Neural progenitor cell (in vitro differentiated cells): ENCODE measurements around the gene PPFIA1. TPM values are rescaled to one million over a fixed set of nuclear protein-coding genes. Genes with fewer than 3 reads are reported as not detected.

Experiments used
- DNase-seq: peaks from one replicate; pipeline ENCODE4 v3.0.0-alpha.2; 2016; ENCODE audit warnings: low spot score
- H2AFZ ChIP-seq: fragments of 200-600 bp; sonication (generic); replicated peaks from 2 replicates; pipeline ENCODE4 v1.6.1; 2016; ENCODE audit warnings: antibody characterized with exemption
- H3F3A ChIP-seq: fragments of 200-600 bp; sonication (generic); 2 replicates; pipeline ENCODE4 v1.6.1; 2016; ENCODE audit warnings: antibody characterized with exemption, low read depth
- H3K27ac ChIP-seq: fragments of 200-600 bp; sonication (generic); 2 replicates; pipeline ENCODE4 v1.5.1; 2016; ENCODE audit warnings: mild to moderate bottlenecking
- H3K27me3 ChIP-seq: fragments of 200-600 bp; sonication (generic); 2 replicates; pipeline ENCODE4 v1.6.1; 2016; ENCODE audit warnings: mild to moderate bottlenecking, moderate library complexity
- H3K36me3 ChIP-seq: fragments of 200-600 bp; sonication (generic); 2 replicates; pipeline ENCODE4 v1.5.1; 2016
- H3K4me1 ChIP-seq: fragments of 200-600 bp; sonication (generic); 2 replicates; pipeline ENCODE4 v1.6.1; 2016; ENCODE audit warnings: mixed run types
- H3K4me2 ChIP-seq: fragments of 200-600 bp; sonication (generic); 2 replicates; pipeline ENCODE4 v1.6.1; 2016
- H3K4me3 ChIP-seq: fragments of 200-600 bp; sonication (generic); 2 replicates; pipeline ENCODE4 v1.5.1; 2016
- H3K79me2 ChIP-seq: fragments of 200-600 bp; sonication (generic); 2 replicates; pipeline ENCODE4 v1.6.1; 2016; ENCODE audit warnings: low read depth
- H3K9ac ChIP-seq: fragments of 200-600 bp; sonication (generic); 2 replicates; pipeline ENCODE4 v1.6.1; 2016
- H3K9me3 ChIP-seq: fragments of 200-600 bp; sonication (generic); 2 replicates; pipeline ENCODE4 v1.5.1; 2016; ENCODE audit warnings: low read depth
- H4K20me1 ChIP-seq: fragments of 200-600 bp; sonication (generic); 2 replicates; pipeline ENCODE4 v1.6.1; 2016; ENCODE audit warnings: low read depth
- H3K27ac Mint-ChIP-seq: 3 replicates; pipeline ENCODE4 v1.8.0; 2021; ENCODE audit warnings: mixed read lengths
- H3K27me3 Mint-ChIP-seq: 2 replicates; pipeline ENCODE4 v1.8.0; 2022; ENCODE audit warnings: low read depth, mild to moderate bottlenecking, inconsistent platforms, moderate library complexity, mixed read lengths; ENCODE audit not compliant: insufficient read depth
- H3K36me3 Mint-ChIP-seq: 3 replicates; pipeline ENCODE4 v1.8.0; 2021; ENCODE audit warnings: mixed read lengths
- H3K4me1 Mint-ChIP-seq: 3 replicates; pipeline ENCODE4 v1.8.0; 2021; ENCODE audit warnings: mixed read lengths
- H3K4me3 Mint-ChIP-seq: 3 replicates; pipeline ENCODE4 v1.8.0; 2021; ENCODE audit warnings: mild to moderate bottlenecking, moderate library complexity, mixed read lengths
- H3K9me3 Mint-ChIP-seq: 3 replicates; pipeline ENCODE4 v1.8.0; 2020; ENCODE audit warnings: mixed read lengths
- CTCF ChIP-seq: fragments of 200-600 bp; sonication (generic); IDR thresholded peaks from 2 replicates; pipeline ENCODE4 v1.5.1; 2017; ENCODE audit warnings: antibody characterized with exemption, mild to moderate bottlenecking
- EZH2 ChIP-seq: fragments of 200-600 bp; sonication (generic); IDR thresholded peaks from 2 replicates; pipeline ENCODE4 v1.6.1; 2017; ENCODE audit warnings: antibody characterized with exemption, mild to moderate bottlenecking, moderate library complexity
- EZH2phosphoT487 ChIP-seq: fragments of 200-600 bp; sonication (generic); IDR thresholded peaks from 2 replicates; pipeline ENCODE4 v1.6.1; 2017; ENCODE audit warnings: antibody characterized with exemption
- total RNA-seq: library from RNA; depleted of rRNA; stranded (reverse); fragments of >200 nt; gene quantifications from 2 replicates; pipeline ENCODE4 v1.2.3, GENCODE V29; 2015; ENCODE audit warnings: low replicate concordance

Gene PPFIA1
- total RNA-seq, 1 donor from 2014 or later = 42.6 TPM

GRCh38 chr11:70424765-70425344 lies 154.4 kb downstream of the PPFIA1 start:
- Histone ChIP-seq H4K20me1 (peaks cover 2% of the 10 kb centered on the region), H3K27ac (no peak overlapping the region), H3K9me3 (no peaks in the 10 kb centered on the region), H3F3A (no peaks in the 10 kb centered on the region), H3K36me3 (no peaks in the 10 kb centered on the region), H3K79me2 (no peaks in the 10 kb centered on the region), H3K4me1 (no peaks in the 10 kb centered on the region), H3K9ac (no peak overlapping the region), H3K4me3 (no peak overlapping the region), H3K27me3 (no peaks in the 10 kb centered on the region), H2AFZ (no peak overlapping the region), H3K4me2 (no peak overlapping the region)
- TF ChIP-seq EZH2phosphoT487 (no peak), CTCF (no peak), EZH2 (no peak)
- Mint-ChIP-seq H3K27me3 (peaks cover 4% of the 10 kb centered on the region), H3K4me1 (no peaks in the 10 kb centered on the region), H3K4me3 (no peak overlapping the region), H3K27ac (peak overlapping the region; percentile 66), H3K36me3 (peaks cover 26% of the 10 kb centered on the region), H3K9me3 (no peaks in the 10 kb centered on the region)
- no peak for DNase-seq

GRCh38 chr11:70427436-70427835 lies 156.9 kb downstream of the PPFIA1 start:
- H3K36me3 ChIP-seq = no peaks in the 10 kb centered on the region
- H3K79me2 ChIP-seq = no peaks in the 10 kb centered on the region
- H3K9me3 ChIP-seq = no peaks in the 10 kb centered on the region
- no peak overlapping the region for H3K27ac ChIP-seq
- TF ChIP-seq CTCF = no peak
- no peak for TF ChIP-seq EZH2phosphoT487
- no peak for TF ChIP-seq EZH2
- Mint-ChIP-seq H3K4me3 (no peak overlapping the region), H3K4me1 (no peaks in the 10 kb centered on the region), H3K36me3 (peaks cover 27% of the 10 kb centered on the region), H3K27ac (no peak overlapping the region), H3K27me3 (peaks cover 4% of the 10 kb centered on the region), H3K9me3 (no peaks in the 10 kb centered on the region)
- no peak overlapping the region for H3K9ac ChIP-seq
- no peak overlapping the region for H3K4me3 ChIP-seq
- H3F3A ChIP-seq = no peaks in the 10 kb centered on the region
- no peak overlapping the region for H2AFZ ChIP-seq
- DNase-seq = no peak
- H3K27me3 ChIP-seq = no peaks in the 10 kb centered on the region
- peaks cover 2% of the 10 kb centered on the region for H4K20me1 ChIP-seq
- H3K4me1 ChIP-seq = no peaks in the 10 kb centered on the region
- no peak overlapping the region for H3K4me2 ChIP-seq

DNA sequence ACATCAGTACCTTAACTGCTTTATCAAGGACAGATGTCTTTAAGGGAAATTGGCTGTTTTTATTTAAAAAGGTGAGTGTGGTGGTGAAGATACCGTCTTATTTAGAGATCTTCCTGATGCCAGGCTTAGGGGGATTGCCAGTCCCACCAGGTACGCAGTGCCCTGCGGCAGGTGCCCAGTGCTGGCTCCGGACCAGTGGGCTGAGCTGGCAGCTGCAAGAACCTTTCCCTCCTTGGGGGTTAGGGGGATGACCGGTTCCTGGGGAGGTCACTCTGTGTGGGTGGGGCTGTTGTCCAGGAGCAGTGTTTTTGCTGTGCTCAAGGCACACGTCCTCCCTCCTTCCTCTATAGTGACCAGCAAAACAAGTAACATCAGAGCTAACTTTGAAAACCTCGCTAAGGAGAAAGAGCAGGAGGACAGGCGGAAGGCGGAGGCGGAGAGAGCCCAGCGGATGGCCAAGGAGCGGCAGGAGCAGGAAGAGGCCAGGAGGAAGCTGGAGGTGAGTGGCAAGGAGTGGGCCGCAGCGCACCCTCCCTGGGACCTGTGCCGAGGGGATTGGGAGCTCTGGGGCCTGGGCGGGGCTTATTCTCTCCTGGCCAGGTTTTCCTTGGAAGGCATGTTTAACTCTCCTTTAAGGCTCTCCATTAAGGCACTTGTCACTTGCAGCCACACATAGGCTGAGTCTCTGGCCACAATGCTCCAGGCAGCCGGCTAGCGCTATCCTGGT lies 158.4 kb downstream of the PPFIA1 start:
- Histone ChIP-seq H3K27me3 (no peaks in the 10 kb centered on the region), H2AFZ (no peak overlapping the region), H3K36me3 (no peaks in the 10 kb centered on the region), H3K4me2 (no peak overlapping the region), H3K9ac (no peak overlapping the region), H4K20me1 (peaks cover 2% of the 10 kb centered on the region), H3K27ac (no peak overlapping the region), H3K9me3 (no peaks in the 10 kb centered on the region), H3K4me1 (no peaks in the 10 kb centered on the region), H3K4me3 (no peak overlapping the region), H3K79me2 (no peaks in the 10 kb centered on the region), H3F3A (no peaks in the 10 kb centered on the region)
- Mint-ChIP-seq H3K36me3 (peaks cover 28% of the 10 kb centered on the region), H3K27ac (no peak overlapping the region), H3K27me3 (peaks cover 4% of the 10 kb centered on the region), H3K9me3 (no peaks in the 10 kb centered on the region), H3K4me3 (no peak overlapping the region), H3K4me1 (no peaks in the 10 kb centered on the region)
- TF ChIP-seq EZH2phosphoT487 = no peak
- TF ChIP-seq EZH2 = no peak
- TF ChIP-seq CTCF = no peak
- no peak for DNase-seq
